SK-N-SH (cell line): ENCODE data around the gene HIPK2.

Source experiments
- CTCF ChIP-seq: fragments of 200-600 bp; sonication (generic); IDR thresholded peaks from 2 replicates; pipeline ENCODE4 v1.6.1; 2017; ENCODE audit warnings: antibody characterized with exemption, mild to moderate bottlenecking, moderate library complexity
- REST ChIP-seq: IDR thresholded peaks from 2 replicates; pipeline ENCODE4 v1.6.1; 2012; ENCODE audit warnings: mild to moderate bottlenecking, low read depth, low read length, moderate library complexity

DNA sequence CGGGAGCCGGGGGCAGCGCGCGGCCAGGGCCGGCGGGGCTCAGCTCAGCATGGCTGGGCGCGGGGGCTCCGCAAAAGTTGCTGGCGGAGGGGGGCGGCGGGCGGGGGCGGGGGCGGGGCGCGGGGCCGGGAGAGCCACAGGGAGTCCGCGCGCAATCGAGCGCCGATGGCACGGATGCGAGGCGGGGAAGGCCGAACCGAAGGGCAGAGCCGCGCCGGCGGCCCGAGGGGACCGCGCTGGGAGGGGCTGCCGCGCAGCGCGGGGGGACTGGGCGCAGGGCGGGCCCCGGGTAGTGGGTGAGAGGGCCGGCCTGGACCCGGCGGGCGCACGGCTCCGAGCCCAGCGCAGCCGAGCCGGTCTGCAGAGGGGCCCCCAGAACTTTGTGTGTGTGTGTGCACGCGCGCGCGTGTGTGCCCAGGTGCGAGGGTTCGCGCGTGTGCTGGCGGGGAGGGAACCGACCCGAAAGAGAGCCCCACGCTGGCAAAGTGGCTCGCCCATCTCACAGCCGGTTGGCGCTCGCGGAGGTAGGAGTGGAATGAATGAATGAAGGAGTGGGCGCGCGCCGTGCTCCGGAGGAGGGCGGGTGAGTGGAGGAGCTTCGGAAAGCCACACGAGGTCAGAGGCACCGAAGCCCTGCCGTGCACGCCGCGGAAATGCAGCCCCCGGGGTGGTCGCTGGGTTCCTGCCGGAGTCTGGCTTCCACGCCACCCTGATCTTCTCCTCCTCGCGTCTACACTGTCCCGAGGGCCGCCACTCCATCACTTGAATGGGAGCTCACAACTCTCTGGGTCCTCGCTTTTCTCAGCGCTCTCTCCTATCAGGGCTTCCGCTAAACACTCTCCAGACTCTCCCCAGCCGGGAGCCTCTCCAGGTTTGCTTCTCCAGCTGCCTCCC lies at the start of gene HIPK2:
- TF ChIP-seq REST: no peak
- no peak for TF ChIP-seq CTCF
